Measurements from ENCODE around the gene KCNK7.

KCNK7 gene

DNA sequence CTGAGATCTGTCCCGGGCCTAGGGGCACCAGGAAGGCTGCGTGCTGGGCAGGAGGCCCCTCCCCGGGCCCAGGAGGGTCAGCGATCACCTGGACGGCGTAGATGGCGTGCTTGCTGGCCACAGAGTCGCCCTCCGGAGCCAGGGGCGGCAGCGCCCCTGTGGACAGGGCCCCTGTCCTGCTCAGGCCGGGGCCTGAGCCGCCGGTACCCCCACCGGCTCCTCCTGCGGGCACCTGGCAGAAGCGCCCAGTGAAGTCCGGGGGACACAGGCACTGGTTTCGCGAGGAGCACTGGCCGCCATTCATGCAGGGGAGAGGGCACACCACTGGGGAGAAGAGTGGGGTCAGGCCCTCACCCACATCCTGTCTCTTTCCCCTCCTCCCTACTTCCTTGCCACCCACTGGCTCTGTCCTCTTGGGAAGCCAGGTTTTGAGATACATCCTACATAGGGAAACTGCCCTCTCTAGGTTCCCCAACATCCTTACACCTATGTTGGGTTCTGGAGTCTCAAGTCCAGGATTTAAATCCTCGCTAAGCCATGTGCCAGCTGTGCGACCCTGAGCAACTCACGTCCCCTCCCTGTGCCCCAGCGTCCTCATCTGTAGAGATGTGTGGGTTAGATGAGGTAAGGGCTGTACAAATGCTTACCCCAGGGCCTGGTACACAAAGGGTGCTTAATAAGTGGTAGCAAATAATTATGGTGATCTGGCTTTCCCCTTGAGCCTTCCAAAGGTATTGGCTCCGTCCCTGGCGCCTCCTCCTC, 41.4 kb downstream of the KCNK7 start:
- DNase-seq, result peak; percentile 40

DNA sequence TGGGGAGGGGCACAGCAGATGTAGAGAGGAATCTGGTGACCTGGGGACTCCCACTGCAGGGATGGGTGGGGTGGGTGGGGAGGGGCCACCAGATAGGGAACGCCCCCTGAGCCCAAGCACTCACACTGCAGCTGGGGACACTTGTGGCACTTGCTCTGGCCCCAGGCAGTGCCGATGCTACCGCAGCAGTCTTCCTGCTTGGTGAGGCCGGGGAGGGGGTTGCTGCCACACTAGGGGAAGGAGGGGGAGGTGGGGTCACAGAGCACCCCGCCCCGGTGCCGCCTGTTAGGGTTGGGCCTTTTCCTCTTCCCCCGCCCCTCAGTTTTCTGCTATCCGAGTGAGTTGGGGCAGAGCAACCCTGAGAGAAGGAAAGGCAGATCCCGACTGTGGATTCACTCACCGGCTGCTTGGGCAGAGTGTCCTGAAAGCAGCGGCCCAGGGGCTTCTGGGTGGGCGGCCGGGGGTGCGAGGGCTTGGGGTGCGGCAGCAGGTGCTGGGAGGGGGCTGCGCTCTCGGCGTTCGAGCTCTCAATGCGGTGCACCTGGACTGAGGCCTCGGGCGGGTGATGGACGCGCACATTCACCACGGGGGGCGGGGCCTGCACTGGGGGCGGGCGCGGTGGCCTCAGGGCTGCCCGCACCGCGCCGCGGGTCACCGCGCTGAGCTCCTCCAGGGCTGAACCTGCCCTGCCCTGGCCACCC, 42.1 kb downstream of the KCNK7 start:
- peak; percentile 90 for DNase-seq

DNA sequence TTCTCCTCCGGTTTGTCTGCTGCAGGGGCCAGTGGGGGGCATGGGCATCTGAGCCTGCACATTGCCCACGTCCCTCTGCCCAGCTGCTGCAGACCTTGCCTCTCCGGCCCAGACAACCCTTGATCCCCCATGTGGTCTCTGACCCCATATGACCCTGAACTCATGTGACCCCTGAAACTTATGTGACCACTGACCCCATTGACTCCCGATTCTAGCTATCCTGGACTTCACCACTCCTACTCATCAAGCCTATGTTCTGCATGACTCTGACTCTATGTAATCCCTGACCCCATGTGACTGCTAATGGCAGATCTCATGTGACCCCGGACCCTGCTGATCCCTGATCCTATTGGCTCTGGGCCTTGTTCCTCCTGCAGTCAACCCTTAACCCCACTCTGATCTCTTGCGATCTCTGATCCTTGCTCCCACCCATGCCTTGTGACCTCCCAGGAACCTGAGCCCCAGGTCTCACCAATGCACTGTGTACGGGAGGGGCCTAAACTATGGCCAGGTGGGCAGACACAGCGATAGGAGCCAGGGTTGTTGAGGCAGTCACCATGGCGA, 43.1 kb downstream of the KCNK7 start:
- no peak for DNase-seq

- DNase-seq, result peak; percentile 77
Observed at GRCh38 chr11:65551572-65552387, 43.8 kb downstream of the KCNK7 start.

DNA sequence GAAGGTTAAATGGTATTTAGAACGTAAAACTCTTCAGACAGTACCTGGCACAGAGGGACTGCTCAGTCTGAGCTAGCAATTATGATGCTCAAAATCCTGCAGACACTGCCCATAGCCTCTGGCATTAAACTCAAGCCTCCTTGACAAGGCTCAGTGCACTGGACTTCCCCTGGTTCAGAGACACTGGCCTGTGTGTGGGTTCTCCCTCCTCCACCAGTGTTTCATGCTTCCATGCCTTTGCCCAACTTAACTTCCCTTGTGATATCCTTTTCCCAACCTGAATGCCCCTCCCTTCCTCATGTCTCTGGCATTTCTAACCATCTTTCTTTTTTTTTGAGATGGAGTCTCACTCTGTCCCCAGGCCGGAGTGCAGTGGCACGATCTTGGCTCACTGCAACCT, 46.5 kb downstream of the KCNK7 start:
- DNase-seq, result no peak

- DNase-seq, result no peak
Observed at GRCh38 chr11:65548395-65548794, 47.2 kb downstream of the KCNK7 start.

GRCh38 chr11:65547446-65548125, 48.0 kb downstream of the KCNK7 start:
- peak; percentile 59 for DNase-seq

GRCh38 chr11:65546217-65546958, 49.2 kb downstream of the KCNK7 start:
- DNase-seq, result peak; percentile 99

- no peak for DNase-seq
Observed at GRCh38 chr11:65545853-65546216, 49.8 kb downstream of the KCNK7 start.

Measured in CD4-positive, alpha-beta T cell treated with Interleukin-17A for 4 hours (primary cell).